Nephron progenitor cell (in vitro differentiated cells): Measurements from ENCODE around the gene ADAMTS9.

Experiments used
- DNase-seq: peaks from one replicate; pipeline ENCODE4 v3.0.0; 2021
- H3K27ac Mint-ChIP-seq: 2 replicates; pipeline ENCODE4 v1.8.0; 2021; ENCODE audit warnings: mild to moderate bottlenecking, moderate library complexity, mixed read lengths
- H3K27me3 Mint-ChIP-seq: 2 replicates; pipeline ENCODE4 v1.8.0; 2021; ENCODE audit warnings: mild to moderate bottlenecking, low read depth, mixed read lengths; ENCODE audit not compliant: poor library complexity
- H3K36me3 Mint-ChIP-seq: 2 replicates; pipeline ENCODE4 v1.8.0; 2021; ENCODE audit warnings: low read depth, mixed read lengths
- H3K4me1 Mint-ChIP-seq: 2 replicates; pipeline ENCODE4 v1.8.0; 2021; ENCODE audit warnings: mixed read lengths
- H3K4me3 Mint-ChIP-seq: 2 replicates; pipeline ENCODE4 v1.8.0; 2021; ENCODE audit warnings: mild to moderate bottlenecking, moderate library complexity, mixed read lengths
- H3K9me3 Mint-ChIP-seq: 2 replicates; pipeline ENCODE4 v1.8.0; 2021; ENCODE audit warnings: mild to moderate bottlenecking, moderate library complexity, mixed read lengths
- CTCF ChIP-seq: fragments of 200-600 bp; sonication (generic); IDR thresholded peaks from 2 replicates; pipeline ENCODE4 v1.5.0; 2021; ENCODE audit warnings: antibody characterized with exemption

ADAMTS9 gene

GRCh38 chr3:64659617-64659978 lies 28.2 kb downstream of the ADAMTS9 start:
- H3K27ac Mint-ChIP-seq, result no peak overlapping the region
- H3K36me3 Mint-ChIP-seq, result peaks cover 71% of the 10 kb centered on the region
- no peak for TF ChIP-seq CTCF
- H3K27me3 Mint-ChIP-seq, result no peaks in the 10 kb centered on the region
- H3K4me1 Mint-ChIP-seq, result peaks cover 20% of the 10 kb centered on the region
- peaks cover 23% of the 10 kb centered on the region for H3K9me3 Mint-ChIP-seq
- H3K4me3 Mint-ChIP-seq, result no peak overlapping the region
- DNase-seq, result no peak

- no peak for DNase-seq
- peaks cover 75% of the 10 kb centered on the region for H3K36me3 Mint-ChIP-seq
- H3K27ac Mint-ChIP-seq, result no peak overlapping the region
- no peaks in the 10 kb centered on the region for H3K27me3 Mint-ChIP-seq
- TF ChIP-seq CTCF, result no peak
- H3K4me3 Mint-ChIP-seq, result no peak overlapping the region
- H3K4me1 Mint-ChIP-seq, result peaks cover 20% of the 10 kb centered on the region
- peaks cover 16% of the 10 kb centered on the region for H3K9me3 Mint-ChIP-seq
Measured at GRCh38 chr3:64658001-64658400, 29.8 kb downstream of the ADAMTS9 start.

GRCh38 chr3:64656544-64656943 lies 31.3 kb downstream of the ADAMTS9 start:
- no peak overlapping the region for H3K27ac Mint-ChIP-seq

GRCh38 chr3:64655160-64655559 lies 32.6 kb downstream of the ADAMTS9 start:
- no peak for DNase-seq
- Mint-ChIP-seq H3K4me1 (peaks cover 31% of the 10 kb centered on the region), H3K27me3 (no peaks in the 10 kb centered on the region), H3K36me3 (peaks cover 72% of the 10 kb centered on the region), H3K27ac (no peak overlapping the region), H3K4me3 (no peak overlapping the region), H3K9me3 (no peaks in the 10 kb centered on the region)
- TF ChIP-seq CTCF, result no peak

More at GRCh38 chr3:64656544-64656943, 31.3 kb downstream of the ADAMTS9 start:
- Mint-ChIP-seq H3K36me3 (peaks cover 71% of the 10 kb centered on the region), H3K4me1 (peaks cover 20% of the 10 kb centered on the region), H3K4me3 (no peak overlapping the region), H3K27me3 (no peaks in the 10 kb centered on the region), H3K9me3 (peaks cover 3% of the 10 kb centered on the region)
- no peak for DNase-seq
- TF ChIP-seq CTCF, result no peak

- peaks cover 32% of the 10 kb centered on the region for H3K4me1 Mint-ChIP-seq
- H3K36me3 Mint-ChIP-seq, result peaks cover 84% of the 10 kb centered on the region
- no peaks in the 10 kb centered on the region for H3K27me3 Mint-ChIP-seq
- TF ChIP-seq CTCF, result no peak
- H3K27ac Mint-ChIP-seq, result no peak overlapping the region
- no peaks in the 10 kb centered on the region for H3K9me3 Mint-ChIP-seq
- H3K4me3 Mint-ChIP-seq, result no peak overlapping the region
- DNase-seq, result no peak
Measured at GRCh38 chr3:64654013-64654412, 33.8 kb downstream of the ADAMTS9 start.

- Mint-ChIP-seq H3K4me1 (peaks cover 34% of the 10 kb centered on the region), H3K9me3 (no peaks in the 10 kb centered on the region), H3K27me3 (no peaks in the 10 kb centered on the region), H3K36me3 (peaks cover 84% of the 10 kb centered on the region), H3K4me3 (no peak overlapping the region), H3K27ac (no peak overlapping the region)
- no peak for TF ChIP-seq CTCF
- DNase-seq, result no peak
Measured at GRCh38 chr3:64653101-64653500, 34.7 kb downstream of the ADAMTS9 start.
